Heart right ventricle (tissue), 16 donors: ENCODE measurements around the gene TRMT13. TPM values are rescaled to one million over a fixed set of nuclear protein-coding genes. Genes with fewer than 3 reads are reported as not detected.

Experiments
- ATAC-seq, 8 donors: fragments of 200-7000 bp; cut with Tn5 transposase; one replicate each; pipeline ENCODE4 v1.9.1; 2020; ENCODE audit warnings: mild to moderate bottlenecking in 8 of 8, moderate library complexity in 8 of 8, moderate number of reproducible peaks in 1 of 8
- DNase-seq, 2 donors: peaks; one replicate each; pipeline ENCODE4 v3.0.0-alpha.2; 2020
- H3K27ac ChIP-seq, 10 donors: fragments of 200-600 bp; sonication (generic) in 2 of 10; one replicate each; pipeline versions ENCODE4 v1.5.0 to v1.8.0; 2020 to 2022; ENCODE audit warnings: mild to moderate bottlenecking in 3 of 10
- H3K27me3 ChIP-seq, 7 donors: fragments of 200-600 bp; one replicate each; pipeline ENCODE4 v1.8.0; 2021 to 2022; ENCODE audit warnings: mild to moderate bottlenecking in 2 of 7
- H3K36me3 ChIP-seq, 9 donors: fragments of 200-600 bp; sonication (generic) in 1 of 9; one replicate each; pipeline versions ENCODE4 v1.5.0 to v1.8.0; 2020 to 2022; ENCODE audit warnings: mild to moderate bottlenecking in 2 of 9
- H3K4me1 ChIP-seq, 9 donors: fragments of 200-600 bp; sonication (generic) in 1 of 9; one replicate each; pipeline versions ENCODE4 v1.5.0 to v1.8.0; 2020 to 2022; ENCODE audit warnings: mild to moderate bottlenecking in 4 of 9
- H3K4me3 ChIP-seq, 10 donors: fragments of 200-600 bp; sonication (generic) in 2 of 10; one replicate each; pipeline versions ENCODE4 v1.5.0 to v1.8.0; 2020 to 2022; ENCODE audit warnings: mild to moderate bottlenecking in 7 of 10, moderate library complexity in 2 of 10
- H3K9me3 ChIP-seq, 11 donors: fragments of 200-600 bp in 10 of 11; sonication (generic) in 2 of 11; one replicate each; pipeline versions ENCODE4 v1.5.0 to v1.8.0; 2013 to 2022; ENCODE audit warnings: mild to moderate bottlenecking in 2 of 11, control low read depth in 1 of 11, moderate library complexity in 1 of 11
- CTCF ChIP-seq, 9 donors: fragments of 200-600 bp; sonication (generic) in 2 of 9; IDR thresholded peaks; one replicate each; pipeline versions ENCODE4 v1.5.0 to v1.8.0; 2021 to 2022; ENCODE audit warnings: antibody characterized with exemption in 9 of 9, mild to moderate bottlenecking in 5 of 9, moderate library complexity in 1 of 9
- WGBS, 2 donors: extraction: QIAGEN DNeasy Blood & Tissue Kit; methylation state at CpG; one replicate each; pipeline ENCODE4 v1.1.7; 2013; ENCODE audit warnings: inconsistent platforms in 1 of 2; 5-methylcytosine and 5-hydroxymethylcytosine counted together
- intact Hi-C, 10 donors: fragments of 100-400 bp; cut with DNase I; formaldehyde crosslinking; loops; one replicate each; pipeline versions ENCODE4 v1.11.1 to v1.14.2; 2022
- polyA plus RNA-seq, 2 donors: library from polyadenylated mRNA; stranded (reverse); fragments of 200-250 nt; gene quantifications; one replicate each; pipeline ENCODE4 v1.2.3, GENCODE V29; 2013
- total RNA-seq, 10 donors: library from RNA; stranded (reverse); fragmentation: NEBNext Ultra II Directional in 3 of 10; extraction: Animal tissue kit (Norgen Biotek cat#: 25700) in 3 of 10; gene quantifications; one replicate each; pipeline versions ENCODE4 v1.2.1 to v1.2.4, GENCODE V29; 2021 to 2023
- donor health status: Arrhythmogenic right ventricular cardiomyopathy.
- donor health status: ischemic (EF 13 %, LVEDD 7.1; RV severe dilation, severe dysfunction).
- donor health status: healthy with polysubstance abuse.
- donor health status: DM: no; HTN: yes; CAD: no.
- donor health status: DM: no; HTN: no; CAD: no.
- donor health status: ischemic (EF 25% LVEDD 6.9; RV normal size, moderate dysfunction).
- donor health status: ischemic (EF 25% LVEDD 5.7; RV mildly dilated, moderate dysfunction).
- donor health status: healthy.
- donor health status: DM: yes; HTN: yes; CAD: no.
- donor health status: Ischemic cardiomyopathy.
- donor health status: ischemic (EF 35%, LVEDD 5.7; RV mildly dilated, moderate dysfunction).
- donor health status: nonischemic (EF 11% LVEDD 7.7; RV severe dilation, severe dysfunction).
- donor health status: DM: yes; HTN: yes; CAD: no.
- donor health status: PGD.
- donor health status: ischemic (EF 29% LVEDD 5.4; RV normal size, mild dysfunction).
- donor health status: nonischemic (EF 23%, LVEDD 6.1; RV moderate dilation, normal function).

TRMT13 gene
- total and polyA plus RNA-seq, 12 donors, result 4.1 to 12.7 (median 5.5) TPM

DNA sequence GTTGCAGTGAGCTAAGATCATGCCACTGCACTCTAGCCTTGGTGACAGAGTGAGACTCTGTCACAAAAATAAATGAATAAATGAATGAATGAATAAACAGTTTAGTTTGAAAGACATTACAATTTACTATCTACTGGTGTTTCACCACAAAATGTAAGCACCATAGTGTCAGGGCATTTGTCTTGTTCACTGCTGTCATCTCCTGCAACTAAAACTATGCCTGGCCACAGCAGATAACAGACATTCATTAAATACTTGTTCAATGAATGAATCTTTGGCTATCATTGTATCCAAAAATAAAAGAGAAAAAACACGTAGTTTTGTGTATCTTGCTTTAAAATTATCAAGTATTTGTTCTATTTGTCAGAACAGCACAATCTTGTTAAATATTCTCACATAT lies 32.8 kb upstream of the TRMT13 start:
- intact Hi-C loops, result no loop called here
- no peak for DNase-seq
- ATAC-seq, result no peak
- Histone ChIP-seq H3K36me3 (peaks cover 0 to 68% (median 5%) of the 10 kb centered on the region in 9 donors), H3K27me3 (no peaks in the 10 kb centered on the region), H3K27ac (peak overlapping the region in 4 of 10 donors; percentile 3 to 55 (median 28)), H3K4me3 (no peak overlapping the region), H3K4me1 (peaks cover 0 to 18% (median 0%) of the 10 kb centered on the region in 9 donors), H3K9me3 (peaks cover 0 to 7% (median 0%) of the 10 kb centered on the region in 11 donors)
- no peak for TF ChIP-seq CTCF (IDR thresholded peaks at IDR 0.05)
- 32 to 42% methylated on average over 1 of the region's 1 CpG for WGBS, 2 donors

- Histone ChIP-seq H3K27me3 (no peaks in the 10 kb centered on the region), H3K9me3 (no peaks in the 10 kb centered on the region), H3K27ac (peak overlapping the region in 2 of 10 donors; percentile 1 to 57), H3K4me3 (no peak overlapping the region), H3K4me1 (peaks cover 0 to 18% (median 0%) of the 10 kb centered on the region in 9 donors), H3K36me3 (peaks cover 0 to 81% (median 9%) of the 10 kb centered on the region in 9 donors)
- TF ChIP-seq CTCF (IDR thresholded peaks at IDR 0.05), result no peak
- ATAC-seq, result peak in 1 of 8 donors; percentile 30
- intact Hi-C loops, result no loop called here
- WGBS, 2 donors, result 64 to 70% methylated on average over 2 of the region's 2 CpGs
- DNase-seq, result no peak
Observed at GRCh38 chr1:100101564-100101963, 31.4 kb upstream of the TRMT13 start.

DNA sequence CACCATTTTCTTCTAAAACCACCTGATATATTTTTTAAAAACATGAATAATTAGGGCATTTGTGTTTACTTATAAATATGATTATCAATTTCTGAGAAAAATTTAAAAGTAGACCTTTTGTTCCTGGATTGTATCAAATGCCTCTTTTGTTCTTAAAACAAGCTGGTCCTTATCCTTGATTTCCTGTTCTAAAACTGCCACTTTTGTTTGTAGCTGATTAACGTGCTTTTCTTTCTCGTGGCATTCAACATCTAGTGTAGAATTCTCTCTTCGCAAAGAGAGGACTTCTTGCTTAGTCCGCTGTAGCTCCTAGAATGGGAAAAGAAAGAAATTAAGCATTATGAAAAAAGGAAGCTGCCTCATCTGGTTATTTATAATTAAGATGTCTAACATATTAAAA lies 25.3 kb upstream of the TRMT13 start:
- TF ChIP-seq CTCF (IDR thresholded peaks at IDR 0.05), result no peak
- Histone ChIP-seq H3K4me3 (no peak overlapping the region), H3K4me1 (no peaks in the 10 kb centered on the region), H3K27ac (no peak overlapping the region), H3K9me3 (no peaks in the 10 kb centered on the region), H3K36me3 (peaks cover 0 to 64% (median 9%) of the 10 kb centered on the region in 9 donors), H3K27me3 (no peaks in the 10 kb centered on the region)
- DNase-seq (no peak), ATAC-seq (no peak)
- 83 to 91% methylated on average over 4 of the region's 4 CpGs for WGBS, 2 donors
- intact Hi-C loops, result no loop called here

- Histone ChIP-seq H3K27ac (no peak overlapping the region), H3K4me1 (no peaks in the 10 kb centered on the region), H3K27me3 (no peaks in the 10 kb centered on the region), H3K9me3 (no peaks in the 10 kb centered on the region), H3K4me3 (no peak overlapping the region), H3K36me3 (peaks cover 0 to 50% (median 9%) of the 10 kb centered on the region in 9 donors)
- no peak for DNase-seq
- TF ChIP-seq CTCF (IDR thresholded peaks at IDR 0.05), result no peak
- no peak for ATAC-seq
- intact Hi-C loops, result no loop called here
Observed at GRCh38 chr1:100109554-100110066, 23.4 kb upstream of the TRMT13 start.
